Skeletal muscle tissue (tissue), 4 donors: Measurements from ENCODE around the gene APPBP2. TPM values are rescaled to one million over a fixed set of nuclear protein-coding genes. Genes with fewer than 3 reads are reported as not detected.

ENCODE experiments used
- H3K27ac ChIP-seq: one replicate; pipeline ENCODE4 v1.7.0; 2013; ENCODE audit warnings: mild to moderate bottlenecking, low read depth, low read length, inconsistent platforms
- H3K27me3 ChIP-seq, 3 donors: one replicate each; pipeline ENCODE4 v1.7.0; 2013; ENCODE audit warnings: low read length in 3 of 3; ENCODE audit not compliant: control insufficient read depth in 3 of 3, insufficient read depth in 3 of 3
- H3K36me3 ChIP-seq, 3 donors: one replicate each; pipeline ENCODE4 v1.7.0; 2013; ENCODE audit warnings: low read length in 3 of 3; ENCODE audit not compliant: control insufficient read depth in 3 of 3, insufficient read depth in 3 of 3
- H3K4me1 ChIP-seq, 3 donors: one replicate each; pipeline ENCODE4 v1.7.0; 2013; ENCODE audit warnings: low read length in 3 of 3, mild to moderate bottlenecking in 3 of 3; ENCODE audit not compliant: control insufficient read depth in 3 of 3, insufficient read depth in 3 of 3
- H3K4me3 ChIP-seq, 3 donors: one replicate each; pipeline ENCODE4 v1.7.0; 2013; ENCODE audit warnings: low read length in 3 of 3
- H3K9ac ChIP-seq, 3 donors: one replicate each; pipeline ENCODE4 v1.7.0; 2013; ENCODE audit warnings: low read length in 3 of 3, mild to moderate bottlenecking in 3 of 3, moderate library complexity in 2 of 3, low read depth in 1 of 3
- H3K9me3 ChIP-seq, 3 donors: one replicate each; pipeline ENCODE4 v1.7.0; 2013; ENCODE audit warnings: low read length in 3 of 3; ENCODE audit not compliant: control insufficient read depth in 3 of 3
- total RNA-seq: library from RNA; depleted of rRNA; stranded (reverse); fragments of >200 nt; gene quantifications from one replicate; pipeline ENCODE4 v1.2.3, GENCODE V29; 2014
- donor health status: Osteomylitis.

APPBP2 gene
- 40.2 TPM for total RNA-seq

DNA sequence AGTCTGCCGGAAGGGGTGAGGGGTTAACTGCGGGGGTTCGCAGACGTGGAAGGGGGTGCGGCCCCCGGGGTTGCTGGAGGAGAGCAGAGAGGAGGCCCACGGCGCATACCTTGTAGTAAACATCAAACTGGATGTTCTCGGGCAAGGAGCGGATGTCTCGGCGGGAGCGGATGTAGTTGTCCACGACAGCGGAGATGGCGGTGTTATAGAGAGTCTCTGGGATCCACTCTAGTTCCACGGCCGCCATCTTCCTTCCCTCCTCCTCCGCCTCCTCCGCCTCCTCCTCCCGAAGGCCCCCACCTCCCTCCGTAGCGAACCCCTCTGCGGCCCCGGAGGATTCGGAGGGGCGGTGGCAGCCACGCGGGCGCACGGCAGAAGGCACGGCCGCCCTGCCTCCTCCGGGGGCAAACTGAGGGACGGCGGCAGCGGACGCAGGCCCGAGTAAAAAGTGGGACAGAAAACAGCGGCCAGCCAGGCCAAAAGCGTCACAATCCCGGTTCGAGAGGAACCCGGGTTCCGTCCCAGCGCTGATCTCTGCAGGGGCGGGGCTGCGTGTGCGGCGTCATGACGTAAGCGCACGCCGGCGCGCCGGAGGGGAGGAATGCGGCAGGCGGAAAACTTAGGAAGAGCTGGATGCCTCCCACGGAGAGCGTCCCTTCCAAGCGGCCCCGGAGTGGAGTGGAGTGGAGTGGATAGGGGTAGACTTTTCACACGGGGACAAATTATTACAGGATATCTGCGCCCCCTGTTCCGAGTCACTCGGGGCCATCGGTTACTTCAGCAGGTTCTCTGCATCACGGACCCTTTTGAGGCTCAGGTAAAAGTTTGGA lies at the start of gene APPBP2:
APPBP2 (minus strand) TSS at position 558 of the 830 bp plus-strand sequence; CDS start at position 247, 311 bp downstream.
- no peaks in the 10 kb centered on the region for H3K36me3 ChIP-seq
- H3K27me3 ChIP-seq: no peaks in the 10 kb centered on the region
- H3K4me1 ChIP-seq: peaks cover 11 to 34% (median 25%) of the 10 kb centered on the region in 3 donors
- H3K9me3 ChIP-seq: no peaks in the 10 kb centered on the region
- H3K27ac ChIP-seq: peak within 1 kb of the TSS; percentile 99
- H3K9ac ChIP-seq: peak within 1 kb of the TSS; percentile 98 to 99 (median 99)
- peak within 1 kb of the TSS; percentile 98 to 100 (median 100) for H3K4me3 ChIP-seq

GRCh38 chr17:60573236-60574051 lies 47.4 kb upstream of the APPBP2 start:
- peak overlapping the region; percentile 32 for H3K27ac ChIP-seq
- no peaks in the 10 kb centered on the region for H3K36me3 ChIP-seq
- H3K27me3 ChIP-seq: no peaks in the 10 kb centered on the region
- H3K9me3 ChIP-seq: no peaks in the 10 kb centered on the region
- H3K4me3 ChIP-seq: no peak overlapping the region
- peaks cover 0 to 8% (median 5%) of the 10 kb centered on the region in 3 donors for H3K4me1 ChIP-seq
- H3K9ac ChIP-seq: no peak overlapping the region

DNA sequence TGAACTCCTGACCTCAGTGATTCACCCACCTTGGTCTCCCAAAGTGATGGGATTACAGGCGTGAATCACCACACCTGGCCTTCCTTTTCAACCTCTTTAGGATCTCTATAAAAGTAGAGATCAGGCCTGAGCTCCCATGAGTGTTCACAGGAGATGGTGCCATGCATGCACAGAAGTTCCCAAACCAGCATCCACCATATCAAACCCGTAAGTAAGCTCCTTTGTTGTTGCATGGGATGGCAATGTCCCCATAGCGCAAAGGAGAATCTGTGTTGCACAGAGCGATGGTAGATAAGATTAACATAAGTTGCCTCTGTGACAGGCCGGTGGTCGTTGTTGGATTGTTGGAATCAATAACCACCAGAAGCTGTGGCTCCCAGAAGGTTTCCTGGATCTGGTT lies 39.2 kb upstream of the APPBP2 start:
- no peak overlapping the region for H3K27ac ChIP-seq

DNA sequence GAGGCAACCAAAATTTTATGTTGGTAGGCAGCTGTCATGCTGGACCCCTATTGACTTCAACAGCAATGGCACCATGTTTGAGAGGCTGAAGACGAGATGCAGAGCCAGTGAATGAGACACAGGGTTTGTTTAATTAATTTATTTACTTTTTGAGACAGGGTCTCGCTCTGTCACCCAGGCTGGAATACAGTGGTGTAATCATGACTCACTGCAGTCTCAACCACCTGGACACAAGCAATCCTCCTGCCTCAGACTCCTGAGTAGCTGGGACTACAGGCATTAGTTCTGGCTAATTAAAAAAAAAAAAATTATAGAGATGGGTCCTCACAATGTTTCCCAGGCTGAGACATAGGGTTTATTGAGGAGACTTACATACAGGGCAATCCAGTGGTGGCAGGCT lies 37.7 kb upstream of the APPBP2 start:
- no peaks in the 10 kb centered on the region for H3K9me3 ChIP-seq
- H3K4me1 ChIP-seq: no peaks in the 10 kb centered on the region
- H3K36me3 ChIP-seq: no peaks in the 10 kb centered on the region
- H3K27me3 ChIP-seq: no peaks in the 10 kb centered on the region
- H3K9ac ChIP-seq: no peak overlapping the region
- no peak overlapping the region for H3K4me3 ChIP-seq
- H3K27ac ChIP-seq: no peak overlapping the region

More for the DNA sequence above, 39.2 kb upstream of the APPBP2 start:
- Histone ChIP-seq H3K4me3 (no peak overlapping the region), H3K27me3 (no peaks in the 10 kb centered on the region), H3K9me3 (no peaks in the 10 kb centered on the region), H3K36me3 (no peaks in the 10 kb centered on the region), H3K4me1 (no peaks in the 10 kb centered on the region), H3K9ac (no peak overlapping the region)

GRCh38 chr17:60562421-60562820 lies 36.4 kb upstream of the APPBP2 start:
- no peak overlapping the region for H3K4me3 ChIP-seq
- no peaks in the 10 kb centered on the region for H3K27me3 ChIP-seq
- H3K36me3 ChIP-seq: no peaks in the 10 kb centered on the region
- no peak overlapping the region for H3K9ac ChIP-seq
- no peaks in the 10 kb centered on the region for H3K4me1 ChIP-seq
- no peaks in the 10 kb centered on the region for H3K9me3 ChIP-seq
- no peak overlapping the region for H3K27ac ChIP-seq

- no peaks in the 10 kb centered on the region for H3K9me3 ChIP-seq
- H3K36me3 ChIP-seq: no peaks in the 10 kb centered on the region
- no peaks in the 10 kb centered on the region for H3K4me1 ChIP-seq
- H3K4me3 ChIP-seq: no peak overlapping the region
- H3K27me3 ChIP-seq: no peaks in the 10 kb centered on the region
- no peak overlapping the region for H3K27ac ChIP-seq
- no peak overlapping the region for H3K9ac ChIP-seq
Measured at GRCh38 chr17:60560860-60561257, 34.8 kb upstream of the APPBP2 start.

GRCh38 chr17:60559995-60560859 lies 34.2 kb upstream of the APPBP2 start:
- Histone ChIP-seq H3K9ac (no peak overlapping the region), H3K27ac (no peak overlapping the region), H3K9me3 (no peaks in the 10 kb centered on the region)

GRCh38 chr17:60559659-60559994 lies 33.6 kb upstream of the APPBP2 start:
- no peak overlapping the region for H3K27ac ChIP-seq
- no peak overlapping the region for H3K4me3 ChIP-seq
- no peaks in the 10 kb centered on the region for H3K9me3 ChIP-seq
- H3K27me3 ChIP-seq: no peaks in the 10 kb centered on the region
- no peaks in the 10 kb centered on the region for H3K36me3 ChIP-seq
- no peak overlapping the region for H3K9ac ChIP-seq
- H3K4me1 ChIP-seq: no peaks in the 10 kb centered on the region

More at GRCh38 chr17:60559995-60560859, 34.2 kb upstream of the APPBP2 start:
- H3K4me3 ChIP-seq: no peak overlapping the region
- H3K36me3 ChIP-seq: no peaks in the 10 kb centered on the region
- H3K4me1 ChIP-seq: no peaks in the 10 kb centered on the region
- H3K27me3 ChIP-seq: no peaks in the 10 kb centered on the region

- Histone ChIP-seq H3K36me3 (no peaks in the 10 kb centered on the region), H3K27ac (no peak overlapping the region), H3K9ac (no peak overlapping the region), H3K4me1 (no peaks in the 10 kb centered on the region), H3K27me3 (no peaks in the 10 kb centered on the region), H3K9me3 (peaks cover 0 to 3% (median 0%) of the 10 kb centered on the region in 3 donors), H3K4me3 (no peak overlapping the region)
Measured at GRCh38 chr17:60557805-60558204, 31.8 kb upstream of the APPBP2 start.
